K562 (cell line): ENCODE measurements around the gene CHST2. TPM values are rescaled to one million over a fixed set of nuclear protein-coding genes. Genes with fewer than 3 reads are reported as not detected.
A peak's percentile ranks its signal among the peaks of the same experiment; 100 is the strongest.

Source experiments
- ADNP ChIP-seq: fragments of 200-800 bp; sonication (Bioruptor generic); IDR thresholded peaks from 2 replicates; pipeline ENCODE4 v1.6.1; 2016; ENCODE audit warnings: missing genetic modification characterization, missing compliant biosample characterization
- ARID1B ChIP-seq: fragments of 450-650 bp; IDR thresholded peaks from 2 replicates; pipeline ENCODE4 v1.6.1; 2016; ENCODE audit warnings: antibody characterized with exemption, mild to moderate bottlenecking, inconsistent platforms
- ASH1L ChIP-seq: fragments of 450-650 bp; IDR thresholded peaks from 2 replicates; pipeline ENCODE4 v1.6.1; 2018; ENCODE audit warnings: borderline replicate concordance, mild to moderate bottlenecking, low read depth; ENCODE audit not compliant: partially characterized antibody
- CBX3 ChIP-seq, 2 experiments: IDR thresholded peaks; 1 replicate in 1 of 2; 2 replicates in 1 of 2; pipeline ENCODE4 v1.6.1; 2012; ENCODE audit warnings: inconsistent platforms in 2 of 2, low read length in 2 of 2, borderline replicate concordance in 1 of 2, control low read depth in 1 of 2
- DPF2 ChIP-seq: fragments of 450-650 bp; IDR thresholded peaks from 2 replicates; pipeline ENCODE4 v1.6.1; 2016
- EP300 ChIP-seq: IDR thresholded peaks from 2 replicates; pipeline ENCODE4 v1.6.1; 2012; ENCODE audit warnings: low read length, improper control_type of control experiment
- HDGF ChIP-seq: fragments of 450-650 bp; IDR thresholded peaks from 2 replicates; pipeline ENCODE4 v1.6.1; 2016
- MCM3 ChIP-seq: fragments of 450-650 bp; IDR thresholded peaks from 2 replicates; pipeline ENCODE4 v1.6.1; 2016
- NR1H2 ChIP-seq: sonication (generic); formaldehyde crosslinking; IDR thresholded peaks from 2 replicates; pipeline ENCODE4 v1.4.0; 2020; ENCODE audit warnings: mild to moderate bottlenecking, missing genetic modification reagents
- SAFB2 ChIP-seq: fragments of 200-400 bp; formaldehyde crosslinking; IDR thresholded peaks from 2 replicates; pipeline ENCODE4 v1.6.1; 2018; ENCODE audit warnings: borderline replicate concordance, low read length, low read depth, moderate library complexity; ENCODE audit not compliant: severe bottlenecking
- TCF3 ChIP-seq: sonication (generic); formaldehyde crosslinking; IDR thresholded peaks from 2 replicates; pipeline ENCODE4 v1.4.0; 2020; ENCODE audit warnings: mild to moderate bottlenecking, missing genetic modification reagents
- polyA plus RNA-seq, 8 experiments: library from polyadenylated mRNA; depleted of rRNA in 4 of 8; stranded (reverse) in 5 of 8; unstranded in 3 of 8; fragments of >200 nt; fragmentation: Nextera tagmentation in 2 of 8; fragmentation: Illumina TruSeq in 1 of 8; extraction: Ambion mirVana in 2 of 8; extraction: Trizol in 1 of 8; gene quantifications; 2 replicates each; pipeline versions ENCODE4 v1.2.1 to v1.2.3, GENCODE V29; 2011 to 2014; ENCODE audit warnings: inconsistent platforms in 1 of 8, missing spikeins in 1 of 8
- total RNA-seq, 7 experiments: library from RNA; depleted of rRNA in 6 of 7; stranded (reverse); fragments of >200 nt in 6 of 7; fragmentation: Illumina TruSeq in 2 of 7; extraction: Trizol in 2 of 7; gene quantifications; 2 replicates each; pipeline versions ENCODE4 v1.2.1 to v1.2.3, GENCODE V29; 2011 to 2021; ENCODE audit warnings: low replicate concordance in 1 of 7
- TF ChIP-seq, protein P1 (sequence below), 2 experiments: fragments of 450-650 bp in 1 of 2; sonication (generic) in 1 of 2; formaldehyde crosslinking in 1 of 2; IDR thresholded peaks in 1 of 2; conservative IDR thresholded peaks in 1 of 2; 2 replicates each; pipeline versions ENCODE4 v1.6.1 to v1.8.1; 2016 to 2023; ENCODE audit warnings: mild to moderate bottlenecking in 2 of 2, moderate library complexity in 2 of 2, inconsistent platforms in 1 of 2, missing genetic modification reagents in 1 of 2
- TF ChIP-seq, protein P2 (sequence below): fragments of 250-450 bp; sonication (Bioruptor Pico); IDR thresholded peaks from 2 replicates; pipeline ENCODE4 v1.4.0; 2020

The CHST2 gene
- total and polyA plus RNA-seq, 9 of the 15 experiments (the other 6 are each of a cell fraction or from before 2014, with no cell fraction given), result 3.4 to 60.3 (median 13.9) TPM

DNA sequence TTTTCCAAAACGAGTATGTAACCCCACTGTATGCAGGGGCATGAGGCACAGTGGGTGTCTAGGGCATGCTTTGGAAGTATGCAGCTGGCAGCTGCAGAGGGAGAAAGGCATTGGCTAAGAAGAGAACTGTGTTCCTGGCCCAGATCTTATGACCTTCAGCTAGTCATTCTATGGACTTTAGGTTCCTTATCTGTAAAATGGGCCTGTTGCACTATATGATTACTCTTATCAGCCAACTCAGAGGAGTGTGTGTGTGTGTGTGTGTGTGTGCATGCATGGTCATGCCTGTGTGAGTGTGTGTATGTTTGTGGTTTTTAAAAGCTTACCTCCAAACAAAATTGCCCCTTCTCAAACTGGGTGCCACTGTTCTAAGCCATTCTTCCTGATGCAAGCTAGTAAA is 27.4 kb upstream of the CHST2 start (continued):
- no peak for TF ChIP-seq NR1H2 (CRISPR knock-in tag)
- TF ChIP-seq ADNP, result peak; percentile 90
- TF ChIP-seq EP300, result peak; percentile 30; the same call in 1 of the 2 replicates
- TF ChIP-seq TCF3 (CRISPR knock-in tag), result peak; percentile 58
- TF ChIP-seq, protein P1, sequence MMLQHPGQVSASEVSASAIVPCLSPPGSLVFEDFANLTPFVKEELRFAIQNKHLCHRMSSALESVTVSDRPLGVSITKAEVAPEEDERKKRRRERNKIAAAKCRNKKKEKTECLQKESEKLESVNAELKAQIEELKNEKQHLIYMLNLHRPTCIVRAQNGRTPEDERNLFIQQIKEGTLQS (IDR thresholded peaks at IDR 0.05), result 0 out of 2 replicates have a peak, but pooled peaks have one; percentile 7
- TF ChIP-seq, protein P1 (CRISPR knock-in tag; conservative IDR thresholded peaks at IDR 0.05), result no peak
- TF ChIP-seq SAFB2, result no peak
- TF ChIP-seq ASH1L, result peak; percentile 30
- peak in 1 of 2 experiments; percentile 46; a peak in 1 of 3 replicates for TF ChIP-seq CBX3 (IDR thresholded peaks at IDR 0.05; ENCODE audit: borderline replicate concordance in 1 of 2, low read length in 2 of 2)
- peak; percentile 93 for TF ChIP-seq HDGF
- TF ChIP-seq, protein P2, sequence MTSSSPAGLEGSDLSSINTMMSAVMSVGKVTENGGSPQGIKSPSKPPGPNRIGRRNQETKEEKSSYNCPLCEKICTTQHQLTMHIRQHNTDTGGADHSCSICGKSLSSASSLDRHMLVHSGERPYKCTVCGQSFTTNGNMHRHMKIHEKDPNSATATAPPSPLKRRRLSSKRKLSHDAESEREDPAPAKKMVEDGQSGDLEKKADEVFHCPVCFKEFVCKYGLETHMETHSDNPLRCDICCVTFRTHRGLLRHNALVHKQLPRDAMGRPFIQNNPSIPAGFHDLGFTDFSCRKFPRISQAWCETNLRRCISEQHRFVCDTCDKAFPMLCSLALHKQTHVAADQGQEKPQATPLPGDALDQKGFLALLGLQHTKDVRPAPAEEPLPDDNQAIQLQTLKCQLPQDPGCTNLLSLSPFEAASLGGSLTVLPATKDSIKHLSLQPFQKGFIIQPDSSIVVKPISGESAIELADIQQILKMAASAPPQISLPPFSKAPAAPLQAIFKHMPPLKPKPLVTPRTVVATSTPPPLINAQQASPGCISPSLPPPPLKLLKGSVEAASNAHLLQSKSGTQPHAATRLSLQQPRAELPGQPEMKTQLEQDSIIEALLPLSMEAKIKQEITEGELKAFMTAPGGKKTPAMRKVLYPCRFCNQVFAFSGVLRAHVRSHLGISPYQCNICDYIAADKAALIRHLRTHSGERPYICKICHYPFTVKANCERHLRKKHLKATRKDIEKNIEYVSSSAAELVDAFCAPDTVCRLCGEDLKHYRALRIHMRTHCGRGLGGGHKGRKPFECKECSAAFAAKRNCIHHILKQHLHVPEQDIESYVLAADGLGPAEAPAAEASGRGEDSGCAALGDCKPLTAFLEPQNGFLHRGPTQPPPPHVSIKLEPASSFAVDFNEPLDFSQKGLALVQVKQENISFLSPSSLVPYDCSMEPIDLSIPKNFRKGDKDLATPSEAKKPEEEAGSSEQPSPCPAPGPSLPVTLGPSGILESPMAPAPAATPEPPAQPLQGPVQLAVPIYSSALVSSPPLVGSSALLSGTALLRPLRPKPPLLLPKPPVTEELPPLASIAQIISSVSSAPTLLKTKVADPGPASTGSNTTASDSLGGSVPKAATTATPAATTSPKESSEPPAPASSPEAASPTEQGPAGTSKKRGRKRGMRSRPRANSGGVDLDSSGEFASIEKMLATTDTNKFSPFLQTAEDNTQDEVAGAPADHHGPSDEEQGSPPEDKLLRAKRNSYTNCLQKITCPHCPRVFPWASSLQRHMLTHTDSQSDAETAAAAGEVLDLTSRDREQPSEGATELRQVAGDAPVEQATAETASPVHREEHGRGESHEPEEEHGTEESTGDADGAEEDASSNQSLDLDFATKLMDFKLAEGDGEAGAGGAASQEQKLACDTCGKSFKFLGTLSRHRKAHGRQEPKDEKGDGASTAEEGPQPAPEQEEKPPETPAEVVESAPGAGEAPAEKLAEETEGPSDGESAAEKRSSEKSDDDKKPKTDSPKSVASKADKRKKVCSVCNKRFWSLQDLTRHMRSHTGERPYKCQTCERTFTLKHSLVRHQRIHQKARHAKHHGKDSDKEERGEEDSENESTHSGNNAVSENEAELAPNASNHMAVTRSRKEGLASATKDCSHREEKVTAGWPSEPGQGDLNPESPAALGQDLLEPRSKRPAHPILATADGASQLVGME, result no peak
- no peak for TF ChIP-seq MCM3
- TF ChIP-seq ARID1B, result peak; percentile 76
- peak; percentile 72 for TF ChIP-seq DPF2
